ENCODE measurements around the gene GCNT2. TPM values are rescaled to one million over a fixed set of nuclear protein-coding genes. Genes with fewer than 3 reads are reported as not detected.

GCNT2 gene
- total RNA-seq, 1 donor from 2014 or later = 27.4 TPM

GRCh38 chr6:10510592-10511367 lies 10.4 kb upstream of the GCNT2 start:
- Histone ChIP-seq H3K36me3 (no peaks in the 10 kb centered on the region), H3K4me3 (peak overlapping the region; percentile 21), H3K4me1 (no peaks in the 10 kb centered on the region), H3K27me3 (no peaks in the 10 kb centered on the region), H3K27ac (no peak overlapping the region), H3K9me3 (no peaks in the 10 kb centered on the region)
- DNase-seq (peak; percentile 83), ATAC-seq (peak; percentile 99)
- intact Hi-C loops (cut with DNase I) = no loop called here
- peak; percentile 79 for TF ChIP-seq CTCF (IDR thresholded peaks at IDR 0.05)

- ATAC-seq = peak; percentile 59
Observed at GRCh38 chr6:10511477-10511876, 9.7 kb upstream of the GCNT2 start.

GRCh38 chr6:10513544-10513943 lies 7.6 kb upstream of the GCNT2 start:
- no peaks in the 10 kb centered on the region for H3K9me3 ChIP-seq
- no peak for DNase-seq
- no peaks in the 10 kb centered on the region for H3K36me3 ChIP-seq
- H3K4me3 ChIP-seq = no peak overlapping the region
- H3K27ac ChIP-seq = no peak overlapping the region
- ATAC-seq = no peak
- intact Hi-C loops (cut with DNase I) = no loop called here
- TF ChIP-seq CTCF (IDR thresholded peaks at IDR 0.05) = no peak
- H3K27me3 ChIP-seq = no peaks in the 10 kb centered on the region
- no peaks in the 10 kb centered on the region for H3K4me1 ChIP-seq

More at GRCh38 chr6:10511477-10511876, 9.7 kb upstream of the GCNT2 start:
- no peak for TF ChIP-seq CTCF (IDR thresholded peaks at IDR 0.05)
- no peaks in the 10 kb centered on the region for H3K4me1 ChIP-seq
- no peaks in the 10 kb centered on the region for H3K36me3 ChIP-seq
- no peaks in the 10 kb centered on the region for H3K9me3 ChIP-seq
- intact Hi-C loops (cut with DNase I) = no loop called here
- no peak overlapping the region for H3K4me3 ChIP-seq
- H3K27me3 ChIP-seq = no peaks in the 10 kb centered on the region
- H3K27ac ChIP-seq = no peak overlapping the region
- no peak for DNase-seq

- H3K27ac ChIP-seq = no peak overlapping the region
- DNase-seq (no peak), ATAC-seq (no peak)
- no peaks in the 10 kb centered on the region for H3K27me3 ChIP-seq
- H3K36me3 ChIP-seq = no peaks in the 10 kb centered on the region
- no peak overlapping the region for H3K4me3 ChIP-seq
- intact Hi-C loops (cut with DNase I) = no loop called here
- no peaks in the 10 kb centered on the region for H3K9me3 ChIP-seq
- no peak for TF ChIP-seq CTCF (IDR thresholded peaks at IDR 0.05)
- H3K4me1 ChIP-seq = no peaks in the 10 kb centered on the region
Observed at GRCh38 chr6:10514049-10514780, 6.9 kb upstream of the GCNT2 start.

- Histone ChIP-seq H3K27ac (no peak overlapping the region), H3K27me3 (no peaks in the 10 kb centered on the region), H3K36me3 (no peaks in the 10 kb centered on the region), H3K9me3 (no peaks in the 10 kb centered on the region), H3K4me1 (peaks cover 6% of the 10 kb centered on the region), H3K4me3 (no peak overlapping the region)
- DNase-seq = no peak
- intact Hi-C loops (cut with DNase I) = no loop called here
- no peak for TF ChIP-seq CTCF (IDR thresholded peaks at IDR 0.05)
- ATAC-seq = no peak
Observed at GRCh38 chr6:10516953-10517352, 4.2 kb upstream of the GCNT2 start.

All from upper lobe of right lung (tissue), 1 donor.